Stimulated activated CD8-positive, alpha-beta memory T cell treated with anti-CD3 and anti-CD28 coated beads, Interleukin-4, amount 100 ng/mL, for 4 hours (primary cell): ENCODE data around the gene LAMA3.

Experiments
- DNase-seq, 2 donors: peaks; one replicate each; pipeline ENCODE4 v3.0.0-alpha.2; 2020; ENCODE audit warnings: low read depth in 2 of 2, low spot score in 1 of 2

Gene LAMA3

GRCh38 chr18:23964282-23965238 lies 275.3 kb downstream of the LAMA3 start:
- DNase-seq = peak in 1 of 2 donors; percentile 22

GRCh38 chr18:23966909-23967308 lies 277.7 kb downstream of the LAMA3 start:
- no peak for DNase-seq

GRCh38 chr18:23967321-23968089 lies 278.3 kb downstream of the LAMA3 start:
- no peak for DNase-seq

GRCh38 chr18:23968638-23969604 lies 279.7 kb downstream of the LAMA3 start:
- no peak for DNase-seq

GRCh38 chr18:23969664-23970063 lies 280.4 kb downstream of the LAMA3 start:
- DNase-seq = no peak

GRCh38 chr18:23970161-23971096 lies 281.2 kb downstream of the LAMA3 start:
- peak; percentile 15 to 34 for DNase-seq

- DNase-seq = no peak
Measured at GRCh38 chr18:23971097-23971440, 281.8 kb downstream of the LAMA3 start.

- DNase-seq = no peak
Measured at GRCh38 chr18:23971666-23972230, 282.5 kb downstream of the LAMA3 start.

- no peak for DNase-seq
Measured at GRCh38 chr18:23972453-23972852, 283.2 kb downstream of the LAMA3 start.

- no peak for DNase-seq
Measured at GRCh38 chr18:23977103-23977502, 287.9 kb downstream of the LAMA3 start.

- DNase-seq = no peak
Measured at GRCh38 chr18:23977719-23978483, 288.6 kb downstream of the LAMA3 start.

- DNase-seq = no peak
Measured at GRCh38 chr18:23981369-23981980, 292.2 kb downstream of the LAMA3 start.

GRCh38 chr18:23982155-23983079 lies 293.2 kb downstream of the LAMA3 start:
- no peak for DNase-seq

- DNase-seq = no peak
Measured at GRCh38 chr18:23983112-23983511, 293.9 kb downstream of the LAMA3 start.

- no peak for DNase-seq
Measured at GRCh38 chr18:23986600-23987359, 297.5 kb downstream of the LAMA3 start.
